Mesenchymal stem cell (in vitro differentiated cells and primary cell): ENCODE results near the gene BCO1.
A peak's percentile ranks its signal among the peaks of the same experiment; 100 is the strongest.

Experiments used
- DNase-seq: peaks from one replicate; pipeline ENCODE4 v3.0.0-alpha.2; 2013
- H2AFZ ChIP-seq: one replicate; pipeline ENCODE4 v1.6.1; 2013; ENCODE audit warnings: low read depth, mild to moderate bottlenecking, control low read depth, inconsistent platforms, low read length, moderate library complexity
- H2AK5ac ChIP-seq: 2 replicates; pipeline ENCODE4 v1.6.1; 2013; ENCODE audit warnings: low read length, moderate library complexity, mild to moderate bottlenecking, inconsistent platforms; ENCODE audit not compliant: severe bottlenecking
- H2BK120ac ChIP-seq: one replicate; pipeline ENCODE4 v1.6.1; 2013; ENCODE audit warnings: low read depth, mild to moderate bottlenecking, inconsistent platforms, low read length, moderate library complexity
- H2BK12ac ChIP-seq, 2 experiments: one replicate each; pipeline ENCODE4 v1.6.1; 2013; ENCODE audit warnings: inconsistent platforms in 2 of 2, low read length in 2 of 2, mild to moderate bottlenecking in 2 of 2, moderate library complexity in 2 of 2, control low read depth in 1 of 2
- H2BK15ac ChIP-seq: one replicate; pipeline ENCODE4 v1.6.1; 2013; ENCODE audit warnings: mild to moderate bottlenecking, low read depth, inconsistent platforms; ENCODE audit not compliant: poor library complexity, severe bottlenecking
- H2BK5ac ChIP-seq: 2 replicates; pipeline ENCODE4 v1.6.1; 2013; ENCODE audit warnings: low read depth, mild to moderate bottlenecking, low read length, control low read depth, inconsistent platforms; ENCODE audit not compliant: poor library complexity, severe bottlenecking
- H3K14ac ChIP-seq, 2 experiments: one replicate each; pipeline ENCODE4 v1.6.1; 2013; ENCODE audit warnings: inconsistent platforms in 2 of 2, low read length in 2 of 2, control low read depth in 1 of 2, mild to moderate bottlenecking in 1 of 2, moderate library complexity in 1 of 2
- H3K18ac ChIP-seq, 2 experiments: one replicate each; pipeline ENCODE4 v1.6.1; 2013; ENCODE audit warnings: inconsistent platforms in 2 of 2, low read length in 2 of 2, control low read depth in 1 of 2, low read depth in 1 of 2, mild to moderate bottlenecking in 1 of 2
- H3K23ac ChIP-seq, 2 experiments: one replicate each; pipeline ENCODE4 v1.6.1; 2013; ENCODE audit warnings: inconsistent platforms in 2 of 2, low read length in 2 of 2, mild to moderate bottlenecking in 2 of 2, moderate library complexity in 2 of 2, control low read depth in 1 of 2
- H3K27ac ChIP-seq: 2 replicates; pipeline ENCODE4 v1.5.1; 2013; ENCODE audit warnings: mild to moderate bottlenecking, moderate library complexity, low read length, control low read depth, inconsistent platforms; ENCODE audit not compliant: poor library complexity, severe bottlenecking
- H3K27me3 ChIP-seq, 2 experiments: 2 replicates each; pipeline versions ENCODE4 v1.6.1 to v1.7.0; 2013; ENCODE audit warnings: low read length in 2 of 2, mild to moderate bottlenecking in 2 of 2, moderate library complexity in 2 of 2, control low read depth in 1 of 2, inconsistent platforms in 1 of 2; ENCODE audit not compliant: control insufficient read depth in 1 of 2, insufficient read depth in 1 of 2
- H3K36me3 ChIP-seq, 2 experiments: 2 replicates each; pipeline versions ENCODE4 v1.6.1 to v1.7.0; 2013; ENCODE audit warnings: low read length in 2 of 2, control low read depth in 1 of 2, inconsistent platforms in 1 of 2, low read depth in 1 of 2, mild to moderate bottlenecking in 1 of 2; ENCODE audit not compliant: insufficient read depth in 2 of 2, control insufficient read depth in 1 of 2
- H3K4ac ChIP-seq, 2 experiments: one replicate each; pipeline ENCODE4 v1.6.1; 2013; ENCODE audit warnings: inconsistent platforms in 2 of 2, low read length in 2 of 2, mild to moderate bottlenecking in 2 of 2, moderate library complexity in 2 of 2, control low read depth in 1 of 2, low read depth in 1 of 2
- H3K4me1 ChIP-seq: 2 replicates; pipeline ENCODE4 v1.6.1; 2013; ENCODE audit warnings: low read depth, low read length, control low read depth; ENCODE audit not compliant: control insufficient read depth, insufficient read depth
- H3K4me2 ChIP-seq: 2 replicates; pipeline ENCODE4 v1.6.1; 2013; ENCODE audit warnings: low read length, mild to moderate bottlenecking, inconsistent platforms; ENCODE audit not compliant: poor library complexity, severe bottlenecking
- H3K4me3 ChIP-seq, 2 experiments: 2 replicates each; pipeline versions ENCODE4 v1.5.1 to v1.7.0; 2013; ENCODE audit warnings: low read length in 2 of 2, mild to moderate bottlenecking in 2 of 2, control low read depth in 1 of 2, low read depth in 1 of 2; ENCODE audit not compliant: insufficient read depth in 1 of 2
- H3K79me1 ChIP-seq: replicated peaks from 2 replicates; pipeline ENCODE4 v1.6.1; 2013; ENCODE audit warnings: mild to moderate bottlenecking, control low read depth, low read length, inconsistent platforms; ENCODE audit not compliant: poor library complexity, severe bottlenecking
- H3K9ac ChIP-seq: 2 replicates; pipeline ENCODE4 v1.7.0; 2013; ENCODE audit warnings: mild to moderate bottlenecking, low read length, moderate library complexity
- H3K9me3 ChIP-seq: 2 replicates; pipeline ENCODE4 v1.7.0; 2013; ENCODE audit warnings: mild to moderate bottlenecking, low read length; ENCODE audit not compliant: control insufficient read depth
- H4K8ac ChIP-seq: one replicate; pipeline ENCODE4 v1.6.1; 2013; ENCODE audit warnings: inconsistent platforms, mild to moderate bottlenecking, low read length, moderate library complexity
- H4K91ac ChIP-seq: one replicate; pipeline ENCODE4 v1.6.1; 2013; ENCODE audit warnings: mild to moderate bottlenecking, low read length, inconsistent platforms
- WGBS: methylation state at CpG from one replicate; pipeline ENCODE4 v1.1.7; 2013; ENCODE audit warnings: mixed read lengths; 5-methylcytosine and 5-hydroxymethylcytosine counted together

Gene BCO1

GRCh38 chr16:81198635-81199034, 39.9 kb upstream of the BCO1 start:
- peaks cover 21 to 31% of the 10 kb centered on the region in 2 experiments for H3K27me3 ChIP-seq
- H3K4ac ChIP-seq, result no peak overlapping the region
- peak; percentile 19 for DNase-seq
- no peaks in the 10 kb centered on the region for H3K9me3 ChIP-seq
- H3K79me1 ChIP-seq, result no peaks in the 10 kb centered on the region
- no peak overlapping the region for H2BK12ac ChIP-seq
- no peak overlapping the region for H2AFZ ChIP-seq
- H3K4me3 ChIP-seq, result no peak overlapping the region
- no peak overlapping the region for H4K8ac ChIP-seq
- no peak overlapping the region for H3K18ac ChIP-seq
- H3K9ac ChIP-seq, result no peak overlapping the region
- H2BK120ac ChIP-seq, result no peak overlapping the region
- H2BK5ac ChIP-seq, result no peak overlapping the region
- no peak overlapping the region for H3K4me2 ChIP-seq
- H3K36me3 ChIP-seq, result no peaks in the 10 kb centered on the region
- H2BK15ac ChIP-seq, result no peak overlapping the region
- H4K91ac ChIP-seq, result no peak overlapping the region
- no peak overlapping the region for H3K27ac ChIP-seq
- H2AK5ac ChIP-seq, result no peak overlapping the region
- H3K4me1 ChIP-seq, result no peaks in the 10 kb centered on the region
- 87% methylated on average over 9 of the region's 9 CpGs for WGBS
- H3K14ac ChIP-seq, result no peak overlapping the region
- H3K23ac ChIP-seq, result no peak overlapping the region

- H3K23ac ChIP-seq, result no peak overlapping the region
- H2BK120ac ChIP-seq, result no peak overlapping the region
- no peak overlapping the region for H2AFZ ChIP-seq
- H3K27ac ChIP-seq, result no peak overlapping the region
- no peak overlapping the region for H4K91ac ChIP-seq
- H3K4me2 ChIP-seq, result no peak overlapping the region
- H3K9me3 ChIP-seq, result no peaks in the 10 kb centered on the region
- H3K4me3 ChIP-seq, result no peak overlapping the region
- H3K4me1 ChIP-seq, result no peaks in the 10 kb centered on the region
- no peak overlapping the region for H3K18ac ChIP-seq
- H2BK5ac ChIP-seq, result no peak overlapping the region
- no peak overlapping the region for H4K8ac ChIP-seq
- DNase-seq, result no peak
- no peaks in the 10 kb centered on the region for H3K79me1 ChIP-seq
- no peak overlapping the region for H3K4ac ChIP-seq
- no peak overlapping the region for H2BK12ac ChIP-seq
- H2BK15ac ChIP-seq, result no peak overlapping the region
- H3K36me3 ChIP-seq, result no peaks in the 10 kb centered on the region
- peaks cover 9 to 11% of the 10 kb centered on the region in 2 experiments for H3K27me3 ChIP-seq
- 65% methylated on average over 2 of the region's 4 CpGs for WGBS
- no peak overlapping the region for H2AK5ac ChIP-seq
- no peak overlapping the region for H3K9ac ChIP-seq
- no peak overlapping the region for H3K14ac ChIP-seq
These were observed 37.2 kb upstream of the BCO1 start for GRCh38 chr16:81201267-81201666.

GRCh38 chr16:81204798-81205680, 33.5 kb upstream of the BCO1 start:
- 33% methylated on average over 12 of the region's 14 CpGs for WGBS
- H2BK5ac ChIP-seq, result no peak overlapping the region
- H3K4me2 ChIP-seq, result no peak overlapping the region
- no peak overlapping the region for H3K14ac ChIP-seq
- peaks cover 18 to 21% of the 10 kb centered on the region in 2 experiments for H3K27me3 ChIP-seq
- peak overlapping the region; percentile 62 for H3K9ac ChIP-seq
- H2BK15ac ChIP-seq, result no peak overlapping the region
- H3K4ac ChIP-seq, result no peak overlapping the region
- H3K4me3 ChIP-seq, result no peak overlapping the region
- no peak overlapping the region for H4K8ac ChIP-seq
- no peak overlapping the region for H4K91ac ChIP-seq
- H2AK5ac ChIP-seq, result no peak overlapping the region
- H2BK120ac ChIP-seq, result no peak overlapping the region
- H3K4me1 ChIP-seq, result no peaks in the 10 kb centered on the region
- H3K9me3 ChIP-seq, result no peaks in the 10 kb centered on the region
- no peaks in the 10 kb centered on the region for H3K79me1 ChIP-seq
- H3K23ac ChIP-seq, result no peak overlapping the region
- no peak overlapping the region for H3K18ac ChIP-seq
- H2AFZ ChIP-seq, result no peak overlapping the region
- no peak overlapping the region for H2BK12ac ChIP-seq
- DNase-seq, result peak; percentile 68
- no peaks in the 10 kb centered on the region for H3K36me3 ChIP-seq
- H3K27ac ChIP-seq, result no peak overlapping the region

- Histone ChIP-seq H2BK5ac (no peak overlapping the region), H3K9ac (no peak overlapping the region), H3K79me1 (no peaks in the 10 kb centered on the region), H3K4ac (no peak overlapping the region), H3K27ac (no peak overlapping the region), H2BK120ac (no peak overlapping the region), H2AFZ (no peak overlapping the region), H4K8ac (no peak overlapping the region), H2BK12ac (no peak overlapping the region), H3K4me2 (no peak overlapping the region), H3K9me3 (no peaks in the 10 kb centered on the region), H2AK5ac (no peak overlapping the region), H3K27me3 (peaks cover 27 to 32% of the 10 kb centered on the region in 2 experiments), H2BK15ac (no peak overlapping the region), H3K14ac (no peak overlapping the region), H3K18ac (no peak overlapping the region), H3K4me1 (no peaks in the 10 kb centered on the region), H3K4me3 (no peak overlapping the region), H4K91ac (no peak overlapping the region), H3K23ac (no peak overlapping the region), H3K36me3 (no peaks in the 10 kb centered on the region)
- no peak for DNase-seq
- WGBS, result 76% methylated on average over 5 of the region's 6 CpGs
These were observed 31.4 kb upstream of the BCO1 start for GRCh38 chr16:81207076-81207475.
